IMR-90 (cell line): ENCODE data around the gene PAEP. TPM values are rescaled to one million over a fixed set of nuclear protein-coding genes. Genes with fewer than 3 reads are reported as not detected.

Source experiments
- ATAC-seq: fragments of 200-7000 bp; cut with Tn5 transposase; 2 replicates; pipeline ENCODE4 v1.9.1; 2020; ENCODE audit warnings: low read depth, mild to moderate bottlenecking, moderate library complexity
- BruUV-seq: library from RNA; stranded (reverse); fragments of 400-500 nt; replicated peaks from 2 replicates; lab custom pipeline; 2021; lab: Mats Ljungman, UMichigan
- CTCF ChIA-PET: fragments of 300-600 bp; formaldehyde crosslinking; extraction: SDS; loops from one replicate; lab custom pipeline; 2021; ENCODE audit warnings: antibody characterized with exemption; lab: Yijun Ruan, JAX
- POLR2A ChIA-PET: fragments of 300-600 bp; sonication (Branson Sonifier 250); formaldehyde crosslinking; loops from one replicate; lab custom pipeline; 2022; ENCODE audit warnings: antibody characterized with exemption; ENCODE audit not compliant: unreplicated experiment; lab: Charles Lee
- DNase-seq: peaks from one replicate; pipeline ENCODE4 v3.0.0; 2013
- H2AFZ ChIP-seq: replicated peaks from 2 replicates; pipeline ENCODE3; 2013; ENCODE audit warnings: low read length, mild to moderate bottlenecking; ENCODE audit not compliant: poor library complexity
- H2AK5ac ChIP-seq: 2 replicates; pipeline ENCODE4 v1.6.1; 2013; ENCODE audit warnings: low read depth, low read length, inconsistent platforms
- H2AK9ac ChIP-seq: replicated peaks from 2 replicates; pipeline ENCODE3; 2013; ENCODE audit warnings: mild to moderate bottlenecking, low read depth, low read length, moderate library complexity; ENCODE audit not compliant: poor library complexity
- H2BK120ac ChIP-seq: 2 replicates; pipeline ENCODE4 v1.6.1; 2013; ENCODE audit warnings: low read depth, low read length, inconsistent platforms
- H2BK15ac ChIP-seq: 3 replicates; pipeline ENCODE4 v1.6.1; 2013; ENCODE audit warnings: low read depth, low read length, inconsistent platforms
- H2BK20ac ChIP-seq: 2 replicates; pipeline ENCODE4 v1.6.1; 2013; ENCODE audit warnings: low read depth, mild to moderate bottlenecking, inconsistent platforms, low read length, moderate library complexity
- H2BK5ac ChIP-seq: 2 replicates; pipeline ENCODE4 v1.6.1; 2013; ENCODE audit warnings: mild to moderate bottlenecking, low read depth, low read length, inconsistent platforms; ENCODE audit not compliant: poor library complexity, severe bottlenecking
- H3K14ac ChIP-seq: replicated peaks from 2 replicates; pipeline ENCODE4 v1.6.1; 2013; ENCODE audit warnings: low read depth, low read length, inconsistent platforms
- H3K18ac ChIP-seq: 2 replicates; pipeline ENCODE4 v1.6.1; 2013; ENCODE audit warnings: low read depth, low read length, control low read depth
- H3K23ac ChIP-seq: 2 replicates; pipeline ENCODE4 v1.6.1; 2013; ENCODE audit warnings: low read depth, low read length, inconsistent platforms
- H3K27ac ChIP-seq: 2 replicates; pipeline ENCODE4 v1.5.1; 2013; ENCODE audit warnings: mild to moderate bottlenecking, control low read depth, low read length; ENCODE audit not compliant: insufficient read depth
- H3K27me3 ChIP-seq: 2 replicates; pipeline ENCODE4 v1.6.1; 2013; ENCODE audit warnings: low read length; ENCODE audit not compliant: control insufficient read depth, insufficient read depth
- H3K36me3 ChIP-seq: 2 replicates; pipeline ENCODE4 v1.6.1; 2013; ENCODE audit warnings: low read length, mixed read lengths; ENCODE audit not compliant: control insufficient read depth, insufficient read depth
- H3K4ac ChIP-seq: 2 replicates; pipeline ENCODE4 v1.6.1; 2013; ENCODE audit warnings: low read depth, low read length, inconsistent platforms
- H3K4me1 ChIP-seq: 2 replicates; pipeline ENCODE4 v1.6.1; 2013; ENCODE audit warnings: low read length, mixed read lengths; ENCODE audit not compliant: control insufficient read depth, insufficient read depth
- H3K4me2 ChIP-seq: 2 replicates; pipeline ENCODE4 v1.6.1; 2013; ENCODE audit warnings: low read depth, mild to moderate bottlenecking, control low read depth, low read length, moderate library complexity
- H3K4me3 ChIP-seq: 2 replicates; pipeline ENCODE4 v1.5.1; 2013; ENCODE audit warnings: low read depth, mild to moderate bottlenecking, control low read depth, low read length, moderate library complexity; ENCODE audit not compliant: insufficient read depth
- H3K56ac ChIP-seq: 2 replicates; pipeline ENCODE4 v1.6.1; 2013; ENCODE audit warnings: low read length, inconsistent platforms; ENCODE audit not compliant: insufficient read depth; ENCODE audit errors: extremely low read depth
- H3K79me1 ChIP-seq, 2 experiments: 2 replicates each; pipeline ENCODE4 v1.6.1; 2013; ENCODE audit warnings: low read length in 2 of 2, inconsistent platforms in 1 of 2, low read depth in 1 of 2
- H3K9ac ChIP-seq: 2 replicates; pipeline ENCODE4 v1.6.1; 2013; ENCODE audit warnings: low read depth, low read length, control low read depth
- H3K9me1 ChIP-seq: 2 replicates; pipeline ENCODE4 v1.6.1; 2013; ENCODE audit warnings: low read length, inconsistent platforms; ENCODE audit not compliant: insufficient read depth
- H3K9me3 ChIP-seq: 2 replicates; pipeline ENCODE4 v1.6.1; 2013; ENCODE audit warnings: low read length; ENCODE audit not compliant: control insufficient read depth, insufficient read depth
- H4K20me1 ChIP-seq: 2 replicates; pipeline ENCODE4 v1.6.1; 2013; ENCODE audit warnings: low read length, inconsistent platforms; ENCODE audit not compliant: insufficient read depth
- H4K5ac ChIP-seq: 2 replicates; pipeline ENCODE4 v1.6.1; 2013; ENCODE audit warnings: mild to moderate bottlenecking, low read depth, low read length, control low read depth
- H4K8ac ChIP-seq, 2 experiments: 2 replicates each; pipeline ENCODE4 v1.6.1; 2013; ENCODE audit warnings: low read depth in 2 of 2, low read length in 2 of 2, control low read depth in 1 of 2, inconsistent platforms in 1 of 2
- H4K91ac ChIP-seq: 2 replicates; pipeline ENCODE4 v1.6.1; 2013; ENCODE audit warnings: low read depth, low read length, inconsistent platforms; ENCODE audit not compliant: insufficient read depth
- BHLHE40 ChIP-seq: fragments of 150-350 bp; IDR thresholded peaks from 2 replicates; pipeline ENCODE4 v1.6.1; 2016; ENCODE audit warnings: mild to moderate bottlenecking, low read depth, low read length
- CTCF ChIP-seq: conservative IDR thresholded peaks from 2 replicates; pipeline ENCODE4 v1.5.1; 2012; ENCODE audit warnings: mild to moderate bottlenecking, low read depth, low read length, improper control_type of control experiment
- MXI1 ChIP-seq: IDR thresholded peaks from 2 replicates; pipeline ENCODE4 v1.6.1; 2012; ENCODE audit warnings: low read depth, mild to moderate bottlenecking, low read length, moderate library complexity, borderline replicate concordance
- POLR2A ChIP-seq: IDR thresholded peaks from 2 replicates; pipeline ENCODE4 v1.6.1; 2012; ENCODE audit warnings: mild to moderate bottlenecking, low read depth, low read length
- RCOR1 ChIP-seq: IDR thresholded peaks from 2 replicates; pipeline ENCODE4 v1.6.1; 2012; ENCODE audit warnings: mild to moderate bottlenecking, low read length, improper control_type of control experiment; ENCODE audit not compliant: insufficient replicate concordance
- RFX5 ChIP-seq: IDR thresholded peaks from 2 replicates; pipeline ENCODE4 v1.8.0; 2012; ENCODE audit warnings: low read depth, mild to moderate bottlenecking, low read length, moderate library complexity
- SMC3 ChIP-seq: fragments of 150-350 bp; IDR thresholded peaks from 2 replicates; pipeline ENCODE4 v1.6.1; 2016; ENCODE audit warnings: low read depth, mild to moderate bottlenecking, antibody characterized with exemption, low read length, moderate library complexity
- WGBS, 2 experiments: methylation state at CpG; one replicate each; pipeline versions ENCODE4 v1.1.5 to v1.1.7; 2013; ENCODE audit warnings: missing lambda C conversion rate in 2 of 2; ENCODE audit not compliant: insufficient read length in 1 of 2; ENCODE audit errors: extremely low coverage in 2 of 2; 5-methylcytosine and 5-hydroxymethylcytosine counted together
- dilution Hi-C: fragments of 300-500 bp; cut with HindIII; formaldehyde crosslinking; loops from one replicate; pipeline ENCODE4 v1.14.3; 2018; ENCODE audit warnings: low sequenced_read_pairs; ENCODE audit not compliant: unreplicated experiment
- in situ Hi-C: fragments of 300-500 bp; cut with MboI; formaldehyde crosslinking; loops from 3 replicates; pipeline ENCODE4 v1.14.3; 2019; ENCODE audit warnings: low sequenced_read_pairs, inconsistent platforms, mixed read lengths
- intact Hi-C: fragments of 100-400 bp; cut with micrococcal nuclease; formaldehyde crosslinking; loops from 2 replicates; pipeline ENCODE4 v1.10.0; 2022
- polyA plus RNA-seq, 3 experiments: library from polyadenylated mRNA; depleted of rRNA; stranded (reverse); fragments of >200 nt; gene quantifications; 2 replicates each; pipeline ENCODE4 v1.2.3, GENCODE V29; 2012; ENCODE audit warnings: low replicate concordance in 1 of 3
- total RNA-seq: library from RNA; depleted of rRNA; stranded (reverse); fragments of >200 nt; gene quantifications from 2 replicates; pipeline ENCODE4 v1.2.3, GENCODE V29; 2012
- TF ChIP-seq, protein P1 (sequence below): fragments of 150-350 bp; IDR thresholded peaks from 2 replicates; pipeline ENCODE4 v1.6.1; 2017; ENCODE audit warnings: mild to moderate bottlenecking, antibody characterized with exemption, low read length, low read depth

The PAEP gene
- total and polyA plus RNA-seq, 2 of the 4 experiments (the other 2 are of a cell fraction): not detected

DNA sequence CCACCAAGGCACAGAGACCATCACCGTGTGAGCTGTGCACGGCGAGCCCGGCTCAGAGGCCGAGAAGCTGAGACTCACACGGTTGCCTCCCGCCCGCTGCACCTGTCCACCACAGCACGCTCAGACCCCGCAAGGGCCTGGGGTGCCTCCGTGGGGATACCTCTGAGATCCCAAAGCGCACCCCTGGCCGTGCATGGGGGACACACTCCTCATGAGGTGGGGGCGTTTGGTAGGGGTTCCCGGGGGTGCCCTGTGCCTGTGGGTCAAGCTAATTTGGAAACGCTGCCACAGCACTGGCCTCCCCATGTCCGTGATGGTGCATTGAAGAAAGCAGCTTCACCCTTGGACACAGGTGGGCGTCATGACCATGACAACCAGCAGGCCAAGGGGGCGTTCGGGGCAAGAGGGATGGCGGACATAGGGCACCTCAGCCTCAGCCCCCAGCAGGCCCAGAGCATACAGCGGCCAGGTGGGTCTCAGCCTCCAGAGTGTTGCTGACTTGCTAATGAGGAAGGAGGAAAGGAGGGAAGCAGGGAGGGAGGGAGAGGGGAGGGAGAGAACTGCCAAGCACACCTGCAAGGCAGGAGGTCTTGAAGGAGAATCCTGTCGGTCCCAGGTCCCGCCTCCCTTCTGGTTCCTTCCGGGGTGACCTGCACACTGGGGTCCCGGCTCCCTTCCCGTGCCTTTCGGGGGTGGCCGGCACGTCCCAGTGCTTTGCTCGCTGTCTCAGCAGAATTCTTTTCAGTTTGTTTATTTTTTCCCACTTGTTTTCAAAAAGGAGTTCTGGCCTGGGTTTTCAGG, 43.1 kb downstream of the PAEP start:
- Histone ChIP-seq H3K9ac (no peak overlapping the region), H3K79me1 (no peaks in the 10 kb centered on the region), H2BK20ac (no peak overlapping the region), H3K9me1 (no peaks in the 10 kb centered on the region), H2BK5ac (no peak overlapping the region), H3K27ac (no peak overlapping the region), H2BK120ac (no peak overlapping the region), H2BK15ac (no peak overlapping the region), H3K56ac (no peak overlapping the region), H3K4me3 (no peak overlapping the region), H2AK5ac (no peak overlapping the region), H3K27me3 (no peaks in the 10 kb centered on the region; the same call in 1 of the 2 replicates), H4K5ac (no peak overlapping the region), H3K4me1 (no peaks in the 10 kb centered on the region), H2AFZ (peak overlapping the region; percentile 73), H4K20me1 (no peaks in the 10 kb centered on the region), H4K91ac (no peak overlapping the region), H3K36me3 (no peaks in the 10 kb centered on the region), H3K4me2 (no peak overlapping the region), H3K14ac (no peak overlapping the region), H4K8ac (no peak overlapping the region), H3K9me3 (no peaks in the 10 kb centered on the region), H3K18ac (no peak overlapping the region), H3K23ac (no peak overlapping the region), H2AK9ac (no peak overlapping the region), H3K4ac (no peak overlapping the region)
- dilution Hi-C loops (no loop called here), intact Hi-C loops (loop anchor here (1.0 to 10.0 kb wide), 4 partner anchors 190 to 663 kb away; no protein-coding TSS in a partner anchor), in situ Hi-C loops (loop anchor here (25.0 kb wide), 1 partner anchor 333 kb away; no protein-coding TSS in a partner anchor)
- DNase-seq: no peak
- TF ChIP-seq, protein P1, sequence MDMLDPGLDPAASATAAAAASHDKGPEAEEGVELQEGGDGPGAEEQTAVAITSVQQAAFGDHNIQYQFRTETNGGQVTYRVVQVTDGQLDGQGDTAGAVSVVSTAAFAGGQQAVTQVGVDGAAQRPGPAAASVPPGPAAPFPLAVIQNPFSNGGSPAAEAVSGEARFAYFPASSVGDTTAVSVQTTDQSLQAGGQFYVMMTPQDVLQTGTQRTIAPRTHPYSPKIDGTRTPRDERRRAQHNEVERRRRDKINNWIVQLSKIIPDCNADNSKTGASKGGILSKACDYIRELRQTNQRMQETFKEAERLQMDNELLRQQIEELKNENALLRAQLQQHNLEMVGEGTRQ: no peak
- TF ChIP-seq POLR2A (no peak), BHLHE40 (no peak), RFX5 (no peak), CTCF (no peak), RCOR1 (no peak), SMC3 (no peak), MXI1 (no peak)
- ATAC-seq: no peak
- no TSS peak for BruUV-seq
- CTCF ChIA-PET: interaction anchor here (0.7 kb wide), 1 partner anchor 82 kb away, joined by 3 read pairs; no protein-coding TSS in a partner anchor
- POLR2A ChIA-PET: no interaction called here
- WGBS, 2 experiments: 59% methylated on average over 8 of the region's 31 CpGs; no CpG with 5 or more reads in 1 of the 2 experiments
